ENCODE data around the gene FGF7.
"Not testable (repeated sequence)": the region's sequence is repeated elsewhere in the genome, so short reads cannot be mapped to it uniquely, and the experiment has no call there.

The FGF7 gene, protein sequence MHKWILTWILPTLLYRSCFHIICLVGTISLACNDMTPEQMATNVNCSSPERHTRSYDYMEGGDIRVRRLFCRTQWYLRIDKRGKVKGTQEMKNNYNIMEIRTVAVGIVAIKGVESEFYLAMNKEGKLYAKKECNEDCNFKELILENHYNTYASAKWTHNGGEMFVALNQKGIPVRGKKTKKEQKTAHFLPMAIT

DNA sequence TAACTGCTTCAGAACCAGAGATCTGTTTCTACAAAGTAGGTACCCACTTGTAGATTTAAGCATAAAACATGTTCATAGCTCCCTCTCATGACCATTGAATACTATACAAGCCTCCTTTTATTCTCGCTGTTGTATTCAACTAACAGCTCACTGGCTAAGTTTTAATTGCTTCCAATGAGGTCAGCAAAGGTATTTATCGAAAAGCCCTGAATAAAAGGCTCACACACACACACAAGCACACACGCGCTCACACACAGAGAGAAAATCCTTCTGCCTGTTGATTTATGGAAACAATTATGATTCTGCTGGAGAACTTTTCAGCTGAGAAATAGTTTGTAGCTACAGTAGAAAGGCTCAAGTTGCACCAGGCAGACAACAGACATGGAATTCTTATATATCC is at the start of gene FGF7:
TSS of gene FGF7 (plus strand) at position 222 of the 400 bp plus-strand sequence. CDS start 1,056 bp downstream, outside the sequence.
- peak; percentile 63 for DNase-seq (ENCODE audit: low spot score)

DNA sequence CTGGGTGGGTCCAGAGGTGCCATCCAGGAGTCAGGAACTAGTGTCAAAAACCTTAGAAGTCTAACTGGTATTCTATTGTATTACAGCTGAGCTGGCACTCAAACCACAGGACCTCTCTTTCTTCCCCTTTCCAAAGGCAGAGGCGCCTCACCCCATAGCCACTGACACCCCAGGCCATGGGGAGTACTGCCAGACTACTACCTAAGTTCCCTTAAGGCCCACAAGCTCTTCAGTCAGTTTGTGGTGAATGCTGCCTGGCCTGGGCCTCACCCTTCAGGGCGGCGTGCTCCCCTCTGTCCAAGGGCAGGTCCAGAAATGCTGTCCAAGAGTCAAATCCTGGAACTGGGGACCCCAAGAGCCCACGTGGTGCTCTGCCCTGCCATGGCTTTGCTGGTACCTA is 43.0 kb upstream of the FGF7 start:
- no peak for DNase-seq (ENCODE audit: low spot score)

DNA sequence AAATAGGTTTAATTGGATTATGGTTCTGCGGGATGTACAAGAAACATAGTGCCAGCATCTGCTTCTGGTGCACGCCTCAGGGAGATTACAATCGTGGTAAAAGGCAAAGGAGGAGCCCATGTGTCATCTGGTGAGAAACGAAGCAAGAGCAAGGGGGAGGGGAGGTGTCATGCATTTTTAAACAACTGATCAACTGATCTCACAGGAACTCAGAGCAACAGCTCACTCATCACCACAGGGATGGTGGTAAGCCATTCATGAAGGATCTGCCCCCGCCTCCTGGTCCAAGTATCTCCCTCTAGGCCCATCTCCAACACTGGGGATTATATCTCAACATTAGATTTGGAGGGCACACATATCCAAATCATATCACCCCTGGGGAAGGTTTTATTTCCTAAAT is 42.1 kb upstream of the FGF7 start:
- no peak for DNase-seq (ENCODE audit: low spot score)

DNA sequence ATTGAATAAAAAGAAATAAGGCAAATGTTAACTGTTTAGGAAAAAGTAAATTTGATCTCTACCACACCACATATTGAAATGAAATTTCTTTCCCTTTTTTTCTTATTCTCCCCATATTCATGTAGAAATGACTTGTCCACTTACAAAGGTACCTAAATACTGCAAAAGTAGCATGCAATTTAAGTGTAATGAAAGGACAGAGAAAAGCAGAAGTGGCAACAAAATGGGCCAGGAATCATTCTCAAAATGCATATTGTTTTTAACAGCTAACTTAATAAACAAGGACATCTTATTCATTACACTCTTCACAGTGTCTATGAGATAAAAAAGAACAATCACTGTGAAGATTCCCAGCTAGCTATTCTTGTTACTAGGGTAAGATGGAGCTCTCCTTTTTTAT is 40.6 kb upstream of the FGF7 start:
- no peak for DNase-seq (ENCODE audit: low spot score)

DNA sequence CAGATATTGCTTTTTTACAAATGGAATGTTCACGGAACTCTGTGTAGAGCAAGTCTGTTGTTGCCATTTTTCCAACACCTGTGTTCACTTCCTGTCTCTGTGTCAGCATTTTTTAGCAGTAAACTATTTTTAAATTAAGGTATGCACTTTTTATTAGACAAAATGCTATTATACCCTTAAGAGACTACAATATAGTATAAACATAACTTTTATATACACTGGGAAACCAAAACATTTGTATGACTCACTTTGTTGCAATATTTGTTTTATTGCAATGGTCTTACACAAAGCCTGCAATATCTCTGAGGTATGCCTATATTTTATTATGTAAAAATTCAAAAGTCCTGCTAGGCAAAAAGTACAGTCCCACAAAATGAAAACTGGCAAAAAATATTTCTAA is 39.8 kb upstream of the FGF7 start:
- no peak for DNase-seq (ENCODE audit: low spot score)

DNA sequence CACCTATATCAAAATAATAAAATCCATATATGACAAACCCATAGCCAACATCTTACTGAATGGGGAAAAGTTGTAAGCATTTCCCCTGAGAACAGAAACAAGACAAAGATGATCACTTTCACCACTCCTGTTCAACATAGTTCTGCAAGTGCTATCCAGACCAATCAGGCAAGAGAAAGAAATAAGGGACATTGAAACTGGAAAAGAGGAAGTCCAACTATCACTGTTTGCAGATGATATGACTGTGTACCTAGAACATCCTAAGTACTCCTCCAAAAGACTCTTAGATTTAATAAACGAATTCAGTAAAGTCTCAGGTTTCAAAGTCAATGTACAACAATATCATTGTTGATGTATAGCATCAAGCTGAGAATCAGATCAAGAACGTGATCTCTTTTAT is 35.6 kb upstream of the FGF7 start:
- no peak for DNase-seq (ENCODE audit: low spot score)

DNA sequence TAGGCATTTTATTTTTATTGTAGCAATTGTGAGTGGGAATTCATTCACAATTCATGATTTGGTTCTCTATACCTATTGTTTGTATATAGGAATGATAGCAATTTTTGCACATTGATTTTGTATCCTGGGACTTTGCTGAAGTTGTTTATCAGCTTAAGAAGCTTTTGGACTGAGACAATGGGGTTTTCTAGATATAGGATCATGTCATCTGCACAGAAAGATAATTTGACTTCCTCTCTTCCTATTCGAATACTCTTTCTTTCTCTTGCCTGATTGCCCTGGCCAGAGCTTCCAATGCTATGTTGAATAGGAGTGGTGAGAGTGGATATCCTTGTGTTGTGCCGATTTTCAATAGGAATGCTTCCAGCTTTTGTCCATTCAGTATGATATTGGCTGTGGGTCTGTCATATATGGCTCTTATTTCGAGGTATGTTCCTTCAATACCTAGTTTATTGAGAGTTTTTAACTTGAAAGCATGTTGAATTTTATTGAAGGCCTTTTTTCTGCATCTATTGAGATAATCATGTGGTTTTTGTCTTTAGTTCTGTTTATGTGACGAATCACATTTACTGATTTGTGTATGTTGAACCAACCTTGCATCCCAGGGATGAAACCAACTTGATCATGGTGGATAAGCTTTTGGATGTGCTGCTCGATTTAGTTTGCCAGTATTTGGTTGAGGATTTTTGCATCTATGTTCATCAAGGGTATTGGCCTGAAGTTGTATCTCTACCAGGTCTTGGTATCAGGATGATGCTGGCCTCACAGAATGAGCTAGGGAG is 20.3 kb upstream of the FGF7 start:
- DNase-seq (ENCODE audit: low spot score) = not testable (repeated sequence)

DNA sequence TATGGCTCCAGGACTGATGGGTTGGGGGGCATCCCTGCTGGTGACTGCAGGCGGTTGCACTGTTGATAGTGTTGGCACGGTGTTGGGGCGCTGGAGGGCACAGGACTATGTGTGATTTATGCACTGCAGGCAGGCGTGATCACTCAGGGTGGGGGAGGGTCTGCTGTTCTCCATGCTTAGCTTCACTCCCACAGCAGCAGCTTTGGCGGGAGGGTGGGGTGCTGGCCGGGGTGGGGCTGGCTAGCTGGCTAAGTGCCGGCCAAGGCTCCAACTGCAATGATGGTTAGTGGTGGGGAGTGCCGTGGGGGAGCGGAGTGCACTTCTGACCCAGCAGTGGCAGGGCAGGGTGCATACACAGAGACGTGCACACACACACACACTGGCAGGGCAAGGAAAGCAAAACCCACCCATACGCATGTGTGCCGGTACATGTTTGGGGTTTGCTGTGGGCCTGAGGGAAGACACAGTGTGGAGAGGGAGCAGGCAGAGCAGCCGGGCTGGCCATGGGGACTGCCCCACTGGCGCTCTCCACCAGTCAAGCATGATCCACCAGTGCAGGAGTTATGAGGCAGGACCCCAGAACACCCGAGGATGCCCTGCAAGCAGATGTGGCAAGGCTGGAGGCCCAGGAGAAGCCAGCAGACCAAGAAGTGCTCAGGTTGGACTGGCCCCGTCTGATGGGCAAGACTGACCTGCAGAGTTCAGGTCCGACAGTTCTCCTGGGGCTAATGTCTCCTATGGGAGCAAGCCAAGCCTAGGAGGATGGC is 16.5 kb upstream of the FGF7 start:
- DNase-seq (ENCODE audit: low spot score) = no peak

DNA sequence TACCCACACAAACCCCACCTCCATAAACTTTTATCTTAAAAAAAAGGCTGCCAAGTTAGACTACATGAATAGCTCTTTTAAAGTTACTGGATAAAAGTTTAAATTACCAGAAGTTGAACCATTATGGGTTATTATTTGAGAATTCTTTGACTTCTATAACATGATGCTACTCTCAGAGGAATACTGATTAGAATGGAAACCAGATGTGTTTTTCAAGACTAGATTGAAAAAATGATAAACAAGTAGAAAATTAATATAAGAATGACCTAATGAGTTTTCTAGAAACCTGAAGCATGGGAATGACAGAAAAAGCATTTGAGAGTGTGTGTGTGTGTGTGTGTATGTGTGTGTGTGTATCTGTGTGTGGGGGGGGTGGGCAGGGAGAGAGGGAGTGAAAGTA is 12.4 kb upstream of the FGF7 start:
- no peak for DNase-seq (ENCODE audit: low spot score)

DNA sequence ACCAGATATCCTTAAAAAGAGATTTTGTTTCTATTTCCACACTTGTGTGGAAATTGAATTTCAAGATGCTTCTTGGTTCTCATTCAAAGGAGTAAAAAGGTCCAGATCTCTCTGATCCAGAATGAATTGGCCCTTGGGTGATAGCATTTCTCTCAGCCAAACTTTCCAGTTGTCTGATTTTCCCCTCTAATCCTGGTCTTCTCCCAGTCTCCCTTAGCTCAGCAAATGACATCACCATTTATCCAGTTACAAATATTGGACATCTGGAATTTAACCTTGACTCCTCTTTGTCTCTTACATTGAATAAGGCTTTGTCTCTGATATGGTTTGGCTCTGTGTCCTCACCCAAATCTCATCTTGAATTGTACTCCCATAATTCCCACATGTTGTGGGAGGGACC is 10.2 kb upstream of the FGF7 start:
- DNase-seq (ENCODE audit: low spot score) = no peak

DNA sequence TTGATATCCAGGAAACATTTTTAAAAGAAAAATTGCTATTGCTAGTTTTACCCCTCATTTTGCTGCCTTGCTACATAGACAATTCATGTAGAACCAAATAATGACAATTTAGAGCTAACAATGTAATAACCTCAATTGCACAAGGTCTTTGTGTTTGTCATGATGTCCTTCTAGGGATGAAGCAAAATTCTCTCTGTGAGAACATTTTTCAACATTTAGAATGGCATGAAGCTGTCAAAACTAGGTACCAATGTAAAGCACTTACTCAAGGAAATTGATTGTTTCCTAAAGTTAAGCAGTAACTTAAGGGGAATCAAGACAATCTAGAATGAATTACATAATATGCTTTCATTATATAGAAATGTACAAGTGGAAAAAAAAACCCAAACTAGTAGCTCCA is 7.9 kb upstream of the FGF7 start:
- no peak for DNase-seq (ENCODE audit: low spot score)

DNA sequence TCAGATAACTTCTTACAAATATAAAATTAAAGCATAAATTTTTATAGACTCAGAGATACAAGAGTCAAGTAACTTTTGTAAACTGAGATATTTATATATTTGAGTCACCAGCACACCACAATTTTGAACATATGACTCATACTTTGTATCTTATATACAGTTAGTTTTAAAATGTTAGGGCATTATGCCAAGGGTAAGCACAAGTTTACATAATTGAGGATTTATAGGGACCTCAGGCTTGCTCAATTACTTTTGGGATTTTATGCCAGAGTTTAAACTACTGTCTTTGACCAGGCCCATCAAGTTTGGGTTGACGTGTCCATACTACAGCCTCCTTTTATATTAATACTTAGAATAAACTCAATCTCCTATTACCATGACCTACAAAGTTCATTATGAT is 7.4 kb upstream of the FGF7 start:
- no peak for DNase-seq (ENCODE audit: low spot score)

DNA sequence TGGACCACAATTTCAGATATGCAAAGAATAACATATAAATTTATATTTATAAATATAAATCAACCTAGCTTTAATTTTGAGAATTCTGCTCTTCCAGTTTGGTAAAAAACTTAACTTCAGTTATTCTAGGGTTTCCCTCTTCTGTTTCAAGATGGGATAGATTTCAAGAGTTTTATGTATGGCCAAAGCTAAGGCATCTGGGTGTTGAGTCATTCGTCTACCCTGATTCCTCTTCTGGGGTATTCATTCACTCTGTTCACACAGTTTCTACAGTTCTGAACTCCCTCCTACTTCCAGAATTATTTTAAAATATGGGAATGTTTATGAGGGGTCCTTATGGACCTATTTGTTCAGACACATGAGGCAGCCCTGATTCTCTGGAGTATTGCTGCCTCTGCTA is 4.2 kb upstream of the FGF7 start:
- DNase-seq (ENCODE audit: low spot score) = no peak

DNA sequence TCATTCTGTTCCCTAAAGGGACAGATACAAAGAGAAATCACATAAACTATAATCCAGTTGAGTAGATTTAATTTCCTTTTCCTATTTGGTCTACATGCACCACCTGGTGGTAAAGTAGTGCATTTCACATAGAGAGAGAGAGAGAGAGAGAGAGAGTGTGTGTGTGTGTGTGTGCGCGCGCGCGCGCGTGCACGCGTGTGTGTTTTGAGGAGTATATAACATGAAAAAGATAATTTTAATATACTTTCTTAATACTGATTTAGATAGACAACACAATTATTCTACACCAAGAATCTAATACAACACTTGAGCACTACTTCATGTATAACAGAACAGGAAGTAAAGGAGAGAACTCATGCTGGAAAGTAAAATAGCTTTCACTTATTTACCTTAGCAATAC is 1.1 kb upstream of the FGF7 start:
- peak; percentile 77 for DNase-seq (ENCODE audit: low spot score)

DNA sequence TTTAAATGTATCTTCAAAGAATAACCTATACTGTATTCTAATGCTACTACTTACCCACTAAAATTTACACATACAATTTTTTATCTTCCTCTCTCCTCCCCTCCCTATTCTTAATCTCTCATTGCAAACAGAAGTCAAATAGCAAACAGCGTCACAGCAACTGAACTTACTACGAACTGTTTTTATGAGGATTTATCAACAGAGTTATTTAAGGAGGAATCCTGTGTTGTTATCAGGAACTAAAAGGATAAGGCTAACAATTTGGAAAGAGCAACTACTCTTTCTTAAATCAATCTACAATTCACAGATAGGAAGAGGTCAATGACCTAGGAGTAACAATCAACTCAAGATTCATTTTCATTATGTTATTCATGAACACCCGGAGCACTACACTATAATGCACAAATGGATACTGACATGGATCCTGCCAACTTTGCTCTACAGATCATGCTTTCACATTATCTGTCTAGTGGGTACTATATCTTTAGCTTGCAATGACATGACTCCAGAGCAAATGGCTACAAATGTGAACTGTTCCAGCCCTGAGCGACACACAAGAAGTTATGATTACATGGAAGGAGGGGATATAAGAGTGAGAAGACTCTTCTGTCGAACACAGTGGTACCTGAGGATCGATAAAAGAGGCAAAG is 984 bp downstream of the FGF7 start:
- DNase-seq (ENCODE audit: low spot score) = no peak

DNA sequence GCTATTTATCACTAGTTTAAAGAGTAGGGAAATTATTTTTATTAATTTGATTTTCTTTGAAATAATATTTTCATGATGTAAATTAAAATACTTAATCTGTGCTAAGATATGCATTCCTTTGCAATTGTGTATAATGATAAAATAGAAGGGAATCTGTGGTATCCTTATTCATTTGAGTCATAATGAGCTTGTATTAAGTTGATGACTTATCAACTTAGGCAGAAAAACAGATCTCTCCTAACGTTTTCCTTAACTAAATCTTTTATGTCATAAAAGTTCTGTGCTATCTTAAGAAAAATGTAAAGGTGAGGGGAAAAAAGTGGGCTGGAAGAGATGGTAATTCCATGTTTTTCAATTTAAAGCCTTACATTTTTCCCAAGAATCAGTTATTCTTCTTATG is 1.9 kb downstream of the FGF7 start:
- no peak for DNase-seq (ENCODE audit: low spot score)

DNA sequence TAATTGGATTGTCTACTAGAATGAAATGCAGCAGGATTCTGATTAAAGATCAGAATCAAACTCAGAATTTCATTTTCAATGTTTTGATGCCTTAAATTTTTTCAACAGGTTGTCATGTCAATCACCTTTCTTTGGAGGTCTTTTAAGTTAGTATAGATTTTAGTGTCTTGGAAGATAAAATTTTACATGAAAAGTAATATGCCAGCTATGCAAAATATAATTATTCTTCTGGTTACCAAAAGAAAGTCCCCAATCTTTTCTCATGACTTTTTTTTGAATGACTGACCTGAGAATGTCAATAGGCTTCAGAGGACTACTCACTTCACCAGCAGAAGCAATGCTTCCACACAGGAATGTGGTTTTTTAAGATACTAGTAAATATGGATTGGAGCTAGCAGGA is 4.3 kb downstream of the FGF7 start:
- no peak for DNase-seq (ENCODE audit: low spot score)

DNA sequence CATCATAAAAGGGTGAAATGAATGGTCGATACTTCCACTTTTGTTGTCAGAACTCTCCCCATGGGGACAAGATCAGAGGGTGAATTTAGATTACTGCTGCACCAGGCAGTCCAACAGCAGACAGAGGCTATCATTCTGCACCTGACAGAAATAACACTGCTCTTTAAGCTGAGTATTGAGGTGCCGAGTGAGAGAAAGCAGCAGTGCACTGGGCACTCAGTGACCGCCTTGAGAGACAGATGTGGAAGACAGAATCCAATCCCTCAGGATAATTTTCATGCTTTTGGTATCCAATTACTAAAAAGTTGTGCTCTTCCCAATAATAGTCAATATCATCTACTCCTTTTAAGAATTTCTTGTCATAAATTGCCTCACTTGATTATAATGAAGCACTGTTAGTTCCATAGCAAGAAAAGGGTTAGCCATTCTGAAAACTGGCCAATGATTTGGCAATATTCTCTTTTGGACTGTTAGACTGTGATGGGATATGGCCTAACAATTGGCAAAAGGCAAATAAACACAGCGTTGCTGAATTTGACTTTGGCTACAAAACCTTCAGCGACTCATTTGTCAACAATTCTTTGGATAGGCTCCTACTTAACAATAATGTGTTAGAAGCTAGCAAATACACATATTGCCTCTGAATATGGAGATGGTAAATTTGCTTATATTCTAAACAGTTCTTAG is 5.5 kb downstream of the FGF7 start:
- DNase-seq (ENCODE audit: low spot score) = no peak

DNA sequence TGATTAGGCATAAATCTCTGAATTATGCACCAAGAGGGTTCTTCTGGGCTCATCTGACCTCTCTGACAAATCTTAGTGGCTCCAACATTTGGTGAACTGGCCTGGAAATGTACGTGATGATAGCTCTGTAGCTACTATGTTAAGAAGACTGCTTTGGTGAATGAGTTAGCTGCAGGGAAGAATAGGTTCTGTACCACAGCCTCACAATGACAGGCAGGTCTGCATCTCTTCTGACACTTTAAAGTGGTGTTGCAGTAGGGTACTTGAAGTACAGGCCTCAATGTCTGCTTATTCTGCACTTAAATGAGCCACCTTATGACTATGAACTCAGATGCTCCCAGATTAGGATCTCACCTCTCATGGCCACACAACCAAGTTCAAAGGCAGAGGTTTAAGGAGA is 7.0 kb downstream of the FGF7 start:
- no peak for DNase-seq (ENCODE audit: low spot score)

DNA sequence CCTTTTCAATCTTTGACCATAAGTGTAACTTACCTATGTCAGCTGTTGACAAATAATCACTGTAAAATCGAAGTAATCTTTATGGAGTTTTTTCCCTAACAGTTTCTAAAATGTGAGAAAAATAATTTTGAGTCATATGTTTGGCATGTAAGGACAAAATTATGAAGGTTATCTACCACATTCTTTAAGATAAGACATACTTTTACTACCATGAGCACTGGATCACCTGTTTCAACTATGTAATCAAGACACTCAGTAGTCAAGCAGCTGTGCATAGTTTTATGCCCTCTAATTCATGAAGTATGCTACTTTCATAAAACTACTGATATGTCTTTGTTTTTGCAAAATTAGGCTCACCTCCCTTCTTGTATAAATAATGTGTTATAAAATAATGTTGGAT is 12.1 kb downstream of the FGF7 start:
- no peak for DNase-seq (ENCODE audit: low spot score)

DNA sequence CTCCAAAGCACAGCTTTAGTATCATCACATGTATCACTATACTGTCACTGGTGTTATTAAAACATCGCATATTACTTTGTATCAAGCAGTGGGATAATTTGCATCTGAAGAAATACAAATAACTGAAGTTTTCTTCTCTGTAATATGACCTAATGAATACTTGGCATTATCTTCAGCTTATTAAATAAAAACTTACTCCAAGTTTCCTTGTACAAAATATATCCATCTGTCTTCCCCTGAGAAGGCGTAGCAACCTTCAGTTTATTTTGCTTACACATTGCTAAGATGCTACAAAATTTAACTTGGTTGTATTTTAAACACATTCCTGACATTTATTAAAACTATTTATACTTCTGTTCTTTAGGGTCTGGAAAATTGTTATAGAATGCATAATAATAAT is 13.7 kb downstream of the FGF7 start:
- no peak for DNase-seq (ENCODE audit: low spot score)

DNA sequence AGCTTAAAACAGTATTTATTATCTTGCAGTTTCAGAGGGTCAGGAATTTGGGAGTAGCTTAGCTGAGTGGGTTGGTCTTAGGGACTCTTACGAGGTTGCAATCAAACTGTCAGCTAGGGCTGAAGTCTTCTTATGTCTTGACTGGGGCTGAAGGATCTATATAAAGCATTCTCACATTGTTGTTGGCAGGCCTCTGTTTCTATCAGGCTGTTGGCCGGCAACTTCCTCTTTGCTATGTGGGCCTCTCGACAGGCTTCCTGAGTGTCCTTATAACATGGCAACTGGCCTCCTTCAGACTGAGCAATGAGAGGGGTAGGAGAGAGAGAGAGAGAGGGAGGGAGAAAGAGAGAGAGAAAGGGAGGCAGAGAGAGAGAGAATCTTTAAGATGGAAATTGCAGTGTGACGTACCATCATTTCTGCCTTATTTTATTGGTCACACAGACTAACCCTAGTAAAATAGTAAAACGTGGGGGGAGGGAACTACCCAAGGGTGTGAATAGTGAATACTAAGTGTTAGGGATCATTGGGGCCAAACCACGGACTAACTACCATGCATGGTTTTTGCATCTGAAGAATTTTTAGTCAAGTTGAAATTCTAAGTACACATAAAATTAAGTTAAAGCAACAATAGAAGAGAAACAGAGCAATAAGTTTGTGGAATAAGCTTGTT is 16.1 kb downstream of the FGF7 start:
- DNase-seq (ENCODE audit: low spot score) = no peak
